Epithelial cell of proximal tubule (primary cell): ENCODE measurements around the gene KIF6. TPM values are rescaled to one million over a fixed set of nuclear protein-coding genes. Genes with fewer than 3 reads are reported as not detected.

Source experiments
- DNase-seq: peaks from one replicate; pipeline ENCODE4 v3.0.0-alpha.2; 2011; ENCODE audit warnings: low read depth
- H3K4me3 ChIP-seq: 2 replicates; pipeline ENCODE4 v1.5.1; 2011; ENCODE audit warnings: low read depth, mild to moderate bottlenecking, low read length
- CTCF ChIP-seq: conservative IDR thresholded peaks from 2 replicates; pipeline ENCODE4 v1.5.1; 2012; ENCODE audit warnings: low read depth, mild to moderate bottlenecking, low read length
- total RNA-seq: library from RNA; depleted of rRNA; stranded (reverse); fragments of >200 nt; gene quantifications from 2 replicates; pipeline ENCODE4 v1.2.3, GENCODE V29; 2015

Gene KIF6
- total RNA-seq, 1 donor from 2014 or later: 0.69 TPM

GRCh38 chr6:39307462-39307861 is 417.7 kb downstream of the KIF6 start:
- no peak overlapping the region for H3K4me3 ChIP-seq
- DNase-seq: no peak
- TF ChIP-seq CTCF: no peak

- no peak for TF ChIP-seq CTCF
- H3K4me3 ChIP-seq: no peak overlapping the region
- no peak for DNase-seq
These were observed 420.3 kb downstream of the KIF6 start for GRCh38 chr6:39304951-39305350.

DNA sequence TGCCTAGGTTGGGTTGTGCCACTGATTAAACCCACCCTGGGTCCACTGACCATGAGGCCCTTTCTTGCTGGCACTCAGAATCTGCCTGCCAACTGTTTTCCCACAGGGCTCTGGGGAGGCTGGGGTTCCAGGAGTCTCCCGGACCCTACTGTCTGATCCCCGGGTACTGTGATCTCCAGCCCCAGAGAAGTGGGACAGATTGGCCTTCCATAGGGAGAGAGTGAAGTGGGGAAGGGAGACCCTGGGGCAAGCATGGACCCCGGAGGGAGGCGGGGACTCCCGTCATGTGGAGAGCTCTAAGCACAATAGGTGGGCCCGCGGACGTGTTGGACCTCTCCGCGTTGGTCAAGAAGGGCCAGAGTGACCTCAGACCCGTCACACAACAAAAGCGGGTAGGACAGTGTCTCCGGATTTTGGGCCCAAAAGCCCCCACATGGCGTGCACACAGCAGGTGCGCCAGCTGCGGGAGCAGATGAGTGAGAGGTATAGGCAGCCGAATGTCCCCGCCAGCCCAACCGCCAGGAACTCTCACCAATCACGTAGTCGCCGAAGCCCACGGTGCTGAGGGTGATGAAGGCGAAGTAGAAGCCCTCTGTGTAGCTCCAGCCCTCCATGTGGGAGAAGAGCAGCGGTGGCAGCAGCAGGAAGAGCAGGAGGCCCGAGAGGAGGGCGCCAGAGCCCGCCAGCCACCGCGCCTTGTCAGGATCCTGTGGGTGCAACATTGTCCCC is 421.6 kb downstream of the KIF6 start:
- H3K4me3 ChIP-seq: no peak overlapping the region
- no peak for DNase-seq
- TF ChIP-seq CTCF: no peak

DNA sequence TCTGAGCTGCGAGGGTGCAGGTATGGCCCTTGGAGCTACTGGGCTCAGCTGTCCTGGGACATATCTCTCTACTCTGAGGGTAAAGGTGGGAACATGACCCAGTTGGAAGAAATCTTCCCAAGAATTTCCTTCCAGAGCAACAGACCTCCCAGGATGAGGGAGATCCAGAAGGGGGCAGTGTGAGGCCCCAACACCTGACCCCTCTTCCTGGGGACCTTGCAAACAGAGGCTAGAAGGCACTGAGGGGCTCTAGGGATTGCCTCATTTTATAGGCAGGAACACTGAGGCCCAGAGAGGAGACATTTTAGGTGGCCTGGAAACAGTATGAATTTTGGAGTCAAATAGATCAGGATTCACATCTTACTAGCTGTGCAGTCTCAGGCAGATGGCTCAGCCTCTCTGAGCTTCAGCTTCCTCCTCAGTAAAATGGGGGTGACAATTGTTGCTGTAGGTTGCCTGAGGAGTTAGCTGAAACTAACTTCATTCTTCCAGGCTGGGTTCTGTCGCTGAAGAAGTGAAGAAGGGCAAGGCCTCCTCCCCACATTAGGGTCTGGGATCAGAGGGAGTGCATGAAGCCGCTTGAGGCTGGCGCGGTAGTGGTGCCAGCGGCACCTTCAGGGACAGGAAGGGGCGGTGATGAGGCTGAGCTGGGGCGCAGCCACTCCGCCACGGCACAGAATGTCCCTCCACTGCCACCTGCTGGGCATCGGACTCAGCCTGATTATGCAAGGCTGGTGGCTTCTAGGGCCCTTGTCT is 422.4 kb downstream of the KIF6 start:
- DNase-seq: no peak
- H3K4me3 ChIP-seq: peak overlapping the region; percentile 13
- TF ChIP-seq CTCF: peak; percentile 92

DNA sequence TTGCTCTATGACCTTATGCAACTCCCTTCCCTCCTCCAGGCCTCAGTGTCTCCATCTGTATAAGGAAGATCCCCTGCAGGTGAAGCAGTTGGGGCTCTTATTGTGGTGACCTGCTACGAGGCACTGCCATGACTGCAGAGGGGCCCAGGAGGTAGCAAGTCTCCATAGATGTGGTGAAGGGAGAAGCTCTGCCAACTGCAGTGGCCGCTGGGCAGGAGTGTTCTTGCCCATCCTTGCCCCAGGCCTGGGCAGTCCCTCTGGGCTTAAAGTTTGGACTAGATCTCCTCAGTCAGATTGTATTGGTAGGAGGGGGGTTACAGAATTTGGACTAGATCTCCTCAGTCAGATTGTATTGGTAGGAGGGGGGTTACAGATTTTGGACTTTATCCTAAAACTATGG is 423.2 kb downstream of the KIF6 start:
- H3K4me3 ChIP-seq: no peak overlapping the region
- DNase-seq: no peak
- TF ChIP-seq CTCF: no peak

DNA sequence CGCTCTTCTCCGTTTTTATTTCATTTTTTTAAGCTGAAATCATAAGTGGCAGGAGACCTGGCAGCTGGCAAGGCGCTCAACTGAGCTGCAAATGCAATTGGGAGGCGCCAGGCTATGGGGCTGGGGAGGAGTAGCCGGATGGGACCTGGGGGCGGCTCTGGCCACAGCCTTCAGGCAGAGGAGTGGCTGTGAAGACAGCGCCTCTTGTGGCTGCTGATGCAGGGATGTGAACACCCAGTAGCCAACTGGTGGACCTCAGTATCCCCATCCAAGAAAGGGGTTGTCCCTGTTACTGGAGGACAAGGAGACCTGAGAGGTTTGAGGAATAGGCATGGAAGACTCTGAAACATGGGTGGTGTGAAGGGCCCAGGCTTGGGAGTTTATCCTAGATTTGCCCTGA is 423.6 kb downstream of the KIF6 start:
- TF ChIP-seq CTCF: peak; percentile 38
- H3K4me3 ChIP-seq: no peak overlapping the region
- no peak for DNase-seq
